ENCODE measurements around the gene JAKMIP3.

Gene JAKMIP3

GRCh38 chr10:132036153-132036886, 29.4 kb upstream of the JAKMIP3 start:
- no peak for DNase-seq (ENCODE audit: insufficient read length, low spot score)
- TF ChIP-seq, protein P1, sequence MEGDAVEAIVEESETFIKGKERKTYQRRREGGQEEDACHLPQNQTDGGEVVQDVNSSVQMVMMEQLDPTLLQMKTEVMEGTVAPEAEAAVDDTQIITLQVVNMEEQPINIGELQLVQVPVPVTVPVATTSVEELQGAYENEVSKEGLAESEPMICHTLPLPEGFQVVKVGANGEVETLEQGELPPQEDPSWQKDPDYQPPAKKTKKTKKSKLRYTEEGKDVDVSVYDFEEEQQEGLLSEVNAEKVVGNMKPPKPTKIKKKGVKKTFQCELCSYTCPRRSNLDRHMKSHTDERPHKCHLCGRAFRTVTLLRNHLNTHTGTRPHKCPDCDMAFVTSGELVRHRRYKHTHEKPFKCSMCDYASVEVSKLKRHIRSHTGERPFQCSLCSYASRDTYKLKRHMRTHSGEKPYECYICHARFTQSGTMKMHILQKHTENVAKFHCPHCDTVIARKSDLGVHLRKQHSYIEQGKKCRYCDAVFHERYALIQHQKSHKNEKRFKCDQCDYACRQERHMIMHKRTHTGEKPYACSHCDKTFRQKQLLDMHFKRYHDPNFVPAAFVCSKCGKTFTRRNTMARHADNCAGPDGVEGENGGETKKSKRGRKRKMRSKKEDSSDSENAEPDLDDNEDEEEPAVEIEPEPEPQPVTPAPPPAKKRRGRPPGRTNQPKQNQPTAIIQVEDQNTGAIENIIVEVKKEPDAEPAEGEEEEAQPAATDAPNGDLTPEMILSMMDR (IDR thresholded peaks at IDR 0.05; ENCODE audit: insufficient read depth, missing control alignments) = no peak
- no peak for FAIRE-seq

DNA sequence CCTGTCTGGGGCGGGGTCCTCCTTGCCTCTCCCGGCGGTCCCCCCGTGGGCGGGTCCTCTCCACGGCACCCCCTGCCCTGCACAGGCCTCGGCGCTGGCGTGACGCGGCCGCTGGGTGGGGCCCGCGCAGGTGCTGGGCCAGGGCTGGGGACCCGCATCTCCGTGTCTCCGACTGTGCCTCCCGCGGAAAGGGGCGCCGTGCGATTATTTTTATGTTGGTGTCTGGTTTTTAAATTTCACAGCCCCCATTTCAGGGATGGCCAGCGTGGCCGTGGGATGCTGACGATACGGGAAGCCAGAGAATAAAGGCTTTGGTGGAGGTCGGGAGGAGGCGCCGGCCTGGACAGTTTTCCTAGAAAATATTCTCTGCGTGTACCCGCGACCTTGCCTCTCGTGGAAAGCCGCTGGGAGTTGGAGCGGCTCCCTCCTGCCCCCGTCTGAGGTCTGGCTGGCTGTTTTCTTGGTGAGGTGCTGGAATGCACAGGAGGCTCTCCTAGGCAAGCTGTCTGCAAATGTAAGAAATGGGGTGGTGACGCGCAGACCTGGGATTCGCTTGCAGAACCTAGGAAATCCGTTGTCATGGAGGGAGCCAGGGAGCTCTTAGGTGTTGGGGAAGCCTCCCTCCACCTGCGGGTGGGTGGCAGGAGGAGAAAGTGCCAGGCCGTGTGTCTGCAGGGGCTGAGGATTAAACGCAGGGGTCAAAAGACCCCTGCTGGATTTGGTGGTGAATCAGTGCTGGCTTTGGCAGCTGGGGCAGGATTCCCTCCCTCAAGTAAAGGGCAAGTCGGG, 28.7 kb upstream of the JAKMIP3 start:
- TF ChIP-seq, protein P1 (IDR thresholded peaks at IDR 0.05; ENCODE audit: insufficient read depth, missing control alignments) = no peak
- no peak for DNase-seq (ENCODE audit: insufficient read length, low spot score)
- FAIRE-seq = no peak

DNA sequence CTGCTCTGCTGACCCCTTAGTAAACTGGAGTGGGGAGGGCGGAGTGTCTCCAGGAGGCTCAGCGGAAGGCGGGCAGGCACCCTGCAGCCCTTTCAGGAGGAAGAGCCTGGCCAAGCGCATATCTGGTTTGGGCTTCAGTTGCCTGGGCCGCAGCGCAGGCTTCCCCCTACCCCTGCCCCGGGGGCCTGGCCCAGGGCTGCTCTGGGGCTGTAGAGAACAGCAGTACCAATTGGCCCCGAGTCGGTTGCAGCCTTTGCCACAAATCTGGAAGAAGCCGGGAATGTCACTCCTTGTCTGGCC, 28.1 kb upstream of the JAKMIP3 start:
- no peak for DNase-seq (ENCODE audit: insufficient read length, low spot score)
- FAIRE-seq = no peak
- TF ChIP-seq, protein P1 (IDR thresholded peaks at IDR 0.05; ENCODE audit: insufficient read depth, missing control alignments) = no peak

DNA sequence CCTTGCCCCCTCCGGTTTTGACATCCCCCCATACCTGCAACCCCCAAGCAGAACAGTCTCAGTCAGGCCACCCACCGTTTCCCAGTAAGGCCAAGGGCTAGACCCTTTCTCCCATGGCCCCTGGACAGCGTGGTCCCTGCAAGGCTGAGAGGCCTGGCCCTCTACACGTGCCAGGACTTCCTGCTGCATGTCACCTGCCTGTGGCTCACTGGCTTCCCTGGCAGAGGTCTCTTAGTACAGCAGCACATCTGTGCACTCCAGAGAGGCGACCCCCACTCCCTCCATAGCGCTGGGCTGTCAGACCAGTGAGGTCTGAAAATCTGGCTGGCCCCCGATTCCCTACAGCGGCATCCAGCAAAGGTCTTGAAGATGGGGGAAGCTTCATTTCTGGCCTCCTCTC, 26.4 kb upstream of the JAKMIP3 start:
- DNase-seq (ENCODE audit: insufficient read length, low spot score) (no peak), FAIRE-seq (no peak)
- TF ChIP-seq, protein P1 (IDR thresholded peaks at IDR 0.05; ENCODE audit: insufficient read depth, missing control alignments) = no peak

- no peak for DNase-seq (ENCODE audit: insufficient read length, low spot score)
- FAIRE-seq = no peak
- TF ChIP-seq, protein P1 (IDR thresholded peaks at IDR 0.05; ENCODE audit: insufficient read depth, missing control alignments) = no peak
Measured at GRCh38 chr10:132040046-132040445, 25.7 kb upstream of the JAKMIP3 start.

GRCh38 chr10:132041340-132041739, 24.4 kb upstream of the JAKMIP3 start:
- no peak for FAIRE-seq
- TF ChIP-seq, protein P1 (IDR thresholded peaks at IDR 0.05; ENCODE audit: insufficient read depth, missing control alignments) = no peak

More at GRCh38 chr10:132041340-132041739, 24.4 kb upstream of the JAKMIP3 start:
- DNase-seq (ENCODE audit: insufficient read length, low spot score) = no peak

All from D721Med (cell line).